Epithelial cell of prostate (primary cell): ENCODE results near the gene AQP12B.
A peak's percentile ranks its signal among the peaks of the same experiment; 100 is the strongest.

Source experiments
- DNase-seq: peaks from one replicate; pipeline ENCODE4 v3.0.0-alpha.2; 2011; ENCODE audit warnings: low read depth, low spot score
- H3K27ac ChIP-seq: fragments of 450-650 bp; 2 replicates; pipeline ENCODE4 v1.5.1; 2017; ENCODE audit warnings: mild to moderate bottlenecking

Gene AQP12B

GRCh38 chr2:240651185-240651584, 31.5 kb downstream of the AQP12B start:
- no peak overlapping the region for H3K27ac ChIP-seq
- peak; percentile 12 for DNase-seq

GRCh38 chr2:240650254-240650965, 32.3 kb downstream of the AQP12B start:
- no peak overlapping the region for H3K27ac ChIP-seq
- no peak for DNase-seq

GRCh38 chr2:240649331-240649730, 33.4 kb downstream of the AQP12B start:
- DNase-seq, result no peak
- no peak overlapping the region for H3K27ac ChIP-seq

- no peak for DNase-seq
- no peak overlapping the region for H3K27ac ChIP-seq
Observed at GRCh38 chr2:240648650-240649275, 33.9 kb downstream of the AQP12B start.

- no peak for DNase-seq
- no peak overlapping the region for H3K27ac ChIP-seq
Observed at GRCh38 chr2:240648155-240648649, 34.5 kb downstream of the AQP12B start.

- H3K27ac ChIP-seq, result no peak overlapping the region
- DNase-seq, result no peak
Observed at GRCh38 chr2:240647503-240648154, 35.1 kb downstream of the AQP12B start.

GRCh38 chr2:240646900-240647502, 35.7 kb downstream of the AQP12B start:
- DNase-seq, result no peak
- H3K27ac ChIP-seq, result no peak overlapping the region

GRCh38 chr2:240646176-240646899, 36.3 kb downstream of the AQP12B start:
- DNase-seq, result no peak
- H3K27ac ChIP-seq, result no peak overlapping the region

GRCh38 chr2:240645801-240646175, 36.9 kb downstream of the AQP12B start:
- no peak overlapping the region for H3K27ac ChIP-seq

GRCh38 chr2:240645346-240645745, 37.3 kb downstream of the AQP12B start:
- no peak for DNase-seq
- H3K27ac ChIP-seq, result no peak overlapping the region

More at GRCh38 chr2:240645801-240646175, 36.9 kb downstream of the AQP12B start:
- no peak for DNase-seq

- no peak for DNase-seq
- H3K27ac ChIP-seq, result no peak overlapping the region
Observed at GRCh38 chr2:240644859-240645301, 37.8 kb downstream of the AQP12B start.

- no peak for DNase-seq
- no peak overlapping the region for H3K27ac ChIP-seq
Observed at GRCh38 chr2:240644171-240644651, 38.5 kb downstream of the AQP12B start.

GRCh38 chr2:240643811-240644150, 38.9 kb downstream of the AQP12B start:
- no peak overlapping the region for H3K27ac ChIP-seq
- DNase-seq, result no peak

GRCh38 chr2:240643093-240643810, 39.4 kb downstream of the AQP12B start:
- no peak for DNase-seq

GRCh38 chr2:240642806-240643092, 39.9 kb downstream of the AQP12B start:
- no peak overlapping the region for H3K27ac ChIP-seq
- DNase-seq, result no peak

More at GRCh38 chr2:240643093-240643810, 39.4 kb downstream of the AQP12B start:
- H3K27ac ChIP-seq, result no peak overlapping the region

GRCh38 chr2:240642061-240642805, 40.5 kb downstream of the AQP12B start:
- no peak for DNase-seq
- no peak overlapping the region for H3K27ac ChIP-seq

- no peak overlapping the region for H3K27ac ChIP-seq
- DNase-seq, result no peak
Observed at GRCh38 chr2:240640939-240641338, 41.7 kb downstream of the AQP12B start.

GRCh38 chr2:240639566-240639965, 43.1 kb downstream of the AQP12B start:
- H3K27ac ChIP-seq, result no peak overlapping the region
- DNase-seq, result no peak
